Endothelial cell of umbilical vein (primary cell): ENCODE data around the gene BRS3. TPM values are rescaled to one million over a fixed set of nuclear protein-coding genes. Genes with fewer than 3 reads are reported as not detected.

ENCODE experiments used
- BruUV-seq: library from RNA; stranded (reverse); fragments of 400-500 nt; replicated peaks from 2 replicates; lab custom pipeline; 2021; lab: Mats Ljungman, UMichigan
- CTCF ChIA-PET: fragments of 300-600, 350-600 bp; sonication (Branson Sonifier 250); formaldehyde crosslinking; loops from one replicate; lab custom pipeline; 2021; ENCODE audit warnings: antibody characterized with exemption, inconsistent platforms; lab: Charles Lee
- POLR2A ChIA-PET: fragments of 300-600, 350-600 bp; sonication (Branson Sonifier 250); formaldehyde crosslinking; loops from one replicate; lab custom pipeline; 2021; ENCODE audit warnings: antibody characterized with exemption, inconsistent platforms; lab: Charles Lee
- DNase-seq: peaks from one replicate; pipeline ENCODE4 v3.0.0-alpha.2; 2011; ENCODE audit warnings: low read depth, low spot score
- FAIRE-seq: peaks from 2 replicates; lab custom pipeline; 2011; peaks lifted over from hg19 to GRCh38; lab: Jason Lieb, UNC
- H2AFZ ChIP-seq: 2 replicates; pipeline ENCODE4 v1.6.0; 2012; ENCODE audit warnings: low read depth, low read length, control low read depth, inconsistent platforms
- H3K27ac ChIP-seq: 2 replicates; pipeline ENCODE4 v1.5.1; 2011; ENCODE audit warnings: low read depth, mild to moderate bottlenecking, control low read depth, low read length, moderate library complexity; ENCODE audit not compliant: insufficient read depth
- H3K27me3 ChIP-seq, 2 experiments: 2 replicates each; pipeline versions ENCODE4 v1.6.0 to v1.6.1; 2011; ENCODE audit warnings: low read length in 2 of 2, mixed read lengths in 1 of 2; ENCODE audit not compliant: control insufficient read depth in 2 of 2, insufficient read depth in 2 of 2
- H3K36me3 ChIP-seq, 2 experiments: 2 replicates in 1 of 2; 3 replicates in 1 of 2; pipeline ENCODE4 v1.5.1; 2011; ENCODE audit warnings: low read length in 2 of 2, mild to moderate bottlenecking in 1 of 2, moderate library complexity in 1 of 2; ENCODE audit not compliant: control insufficient read depth in 2 of 2, insufficient read depth in 2 of 2; ENCODE audit errors: extremely low read depth in 1 of 2
- H3K4me1 ChIP-seq: 3 replicates; pipeline ENCODE4 v1.5.1; 2011; ENCODE audit warnings: mild to moderate bottlenecking, low read length; ENCODE audit not compliant: control insufficient read depth, insufficient read depth; ENCODE audit errors: extremely low read depth
- H3K4me2 ChIP-seq: 2 replicates; pipeline ENCODE4 v1.6.1; 2011; ENCODE audit warnings: low read length, control low read depth, mixed read lengths; ENCODE audit not compliant: insufficient read depth
- H3K4me3 ChIP-seq, 3 experiments: fragments of 200-600 bp in 1 of 3; sonication (generic), shearing (Covaris generic) in 1 of 3; replicated peaks in 1 of 3; 2 replicates each; pipeline ENCODE4 v1.5.1; 2011 to 2016; ENCODE audit warnings: control low read depth in 3 of 3, low read length in 3 of 3, mild to moderate bottlenecking in 2 of 3, inconsistent platforms in 1 of 3, low read depth in 1 of 3, moderate library complexity in 1 of 3; ENCODE audit not compliant: insufficient read depth in 1 of 3
- H3K79me2 ChIP-seq: 2 replicates; pipeline ENCODE4 v1.6.0; 2012; ENCODE audit warnings: low read length, inconsistent platforms; ENCODE audit not compliant: control insufficient read depth, insufficient read depth
- H3K9ac ChIP-seq: replicated peaks from 2 replicates; pipeline ENCODE3; 2011; ENCODE audit warnings: low read length, control low read depth; ENCODE audit not compliant: insufficient read depth; ENCODE audit errors: extremely low read depth
- H3K9me1 ChIP-seq: replicated peaks from 3 replicates; pipeline ENCODE4 v1.6.0; 2011; ENCODE audit warnings: mild to moderate bottlenecking, low read length; ENCODE audit not compliant: control insufficient read depth, insufficient read depth; ENCODE audit errors: extremely low read depth
- H3K9me3 ChIP-seq: replicated peaks from 2 replicates; pipeline ENCODE4 v1.5.1; 2012; ENCODE audit warnings: low read length, inconsistent platforms; ENCODE audit not compliant: control insufficient read depth, insufficient read depth
- H4K20me1 ChIP-seq: replicated peaks from 2 replicates; pipeline ENCODE3; 2011; ENCODE audit warnings: mild to moderate bottlenecking, low read length; ENCODE audit not compliant: control insufficient read depth, insufficient read depth; ENCODE audit errors: extremely low read depth
- EZH2 ChIP-seq: IDR thresholded peaks from 2 replicates; pipeline ENCODE4 v1.6.1; 2012; ENCODE audit warnings: borderline replicate concordance, low read depth, mild to moderate bottlenecking, moderate library complexity, low read length, inconsistent platforms; ENCODE audit not compliant: severe bottlenecking
- FOS ChIP-seq: IDR thresholded peaks from 2 replicates; pipeline ENCODE4 v1.6.1; 2011; ENCODE audit warnings: mild to moderate bottlenecking, low read length, moderate library complexity, borderline replicate concordance; ENCODE audit not compliant: insufficient read depth
- JUN ChIP-seq: IDR thresholded peaks from 2 replicates; pipeline ENCODE4 v1.6.1; 2011; ENCODE audit warnings: borderline replicate concordance, low read depth; ENCODE audit not compliant: insufficient read length, insufficient read depth
- MAX ChIP-seq: IDR thresholded peaks from 2 replicates; pipeline ENCODE4 v1.6.1; 2011; ENCODE audit not compliant: insufficient read depth, insufficient read length
- POLR2A ChIP-seq: IDR thresholded peaks from 2 replicates; pipeline ENCODE4 v1.6.1; 2012; ENCODE audit warnings: low read depth, mild to moderate bottlenecking, control low read depth, low read length
- dilution Hi-C: fragments of 300-500 bp; cut with MboI; formaldehyde crosslinking; loops from one replicate; pipeline ENCODE4 v1.15.0; 2019; ENCODE audit warnings: low sequenced_read_pairs; ENCODE audit not compliant: extremely low pct_ligation_motif_present
- intact Hi-C: fragments of 100-400 bp; cut with micrococcal nuclease; formaldehyde crosslinking; loops from one replicate; pipeline ENCODE4 v1.10.0; 2022
- polyA plus RNA-seq, 4 experiments: library from polyadenylated mRNA; depleted of rRNA in 3 of 4; stranded (reverse) in 3 of 4; unstranded in 1 of 4; fragments of >200 nt; gene quantifications; 2 replicates each; pipeline versions ENCODE4 v1.2.1 to v1.2.3, GENCODE V29; 2011 to 2012; ENCODE audit warnings: missing spikeins in 1 of 4
- total RNA-seq: library from RNA; stranded (reverse); gene quantifications from 2 replicates; pipeline ENCODE4 v1.2.3, GENCODE V29; 2021
- TF ChIP-seq, protein P1 (sequence below), 2 donors: IDR thresholded peaks; 1 replicate in 1 of 2; 2 replicates in 1 of 2; pipeline ENCODE4 v1.5.1; 2011; ENCODE audit warnings: low read length in 2 of 2, mild to moderate bottlenecking in 2 of 2, moderate library complexity in 2 of 2, control low read depth in 1 of 2, inconsistent platforms in 1 of 2, low read depth in 1 of 2; ENCODE audit not compliant: insufficient read depth in 1 of 2; ENCODE audit errors: extremely low read depth in 1 of 2

Gene BRS3
- total and polyA plus RNA-seq, 2 donors (not counting 3 experiments of a cell fraction or from before 2014, with no cell fraction given), result not detected

DNA sequence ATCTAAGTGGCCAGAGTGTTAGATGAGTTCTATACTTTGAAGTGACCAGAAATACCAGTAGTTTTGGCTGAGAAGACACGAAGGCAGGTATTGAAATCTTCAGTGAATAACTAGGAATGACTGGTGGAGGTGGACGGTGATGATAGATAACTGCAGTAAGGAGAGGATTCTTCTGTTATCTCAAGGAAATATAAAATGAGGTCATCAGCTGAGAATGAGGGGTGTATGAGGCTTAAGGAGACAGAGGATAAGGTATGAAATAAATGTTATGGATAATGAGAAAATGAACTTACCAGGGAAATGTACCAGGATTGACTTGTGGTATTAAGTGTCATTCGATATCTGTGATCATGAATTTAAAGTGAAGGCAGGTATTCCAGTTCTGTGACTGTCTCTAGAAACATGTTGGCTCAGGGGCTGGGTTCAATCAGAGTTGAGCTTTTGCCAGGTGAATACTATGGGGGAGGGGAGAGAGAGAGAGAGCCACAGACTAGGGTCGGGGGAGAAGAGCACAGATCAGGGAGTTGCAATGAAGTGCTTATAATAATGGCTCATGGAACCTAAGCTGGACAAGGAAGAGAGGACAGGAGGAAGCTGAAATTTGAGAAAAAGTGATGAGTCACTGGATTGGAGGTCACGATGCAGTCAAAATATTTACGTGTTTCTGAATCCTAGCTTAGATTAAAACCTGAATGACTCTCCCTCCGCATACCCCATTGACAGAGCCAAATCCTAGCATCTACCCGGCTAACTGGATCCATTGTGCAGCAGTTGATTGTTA lies 37.5 kb upstream of the BRS3 start:
- DNase-seq (no peak), FAIRE-seq (peak; percentile 31)
- TF ChIP-seq, protein P1, sequence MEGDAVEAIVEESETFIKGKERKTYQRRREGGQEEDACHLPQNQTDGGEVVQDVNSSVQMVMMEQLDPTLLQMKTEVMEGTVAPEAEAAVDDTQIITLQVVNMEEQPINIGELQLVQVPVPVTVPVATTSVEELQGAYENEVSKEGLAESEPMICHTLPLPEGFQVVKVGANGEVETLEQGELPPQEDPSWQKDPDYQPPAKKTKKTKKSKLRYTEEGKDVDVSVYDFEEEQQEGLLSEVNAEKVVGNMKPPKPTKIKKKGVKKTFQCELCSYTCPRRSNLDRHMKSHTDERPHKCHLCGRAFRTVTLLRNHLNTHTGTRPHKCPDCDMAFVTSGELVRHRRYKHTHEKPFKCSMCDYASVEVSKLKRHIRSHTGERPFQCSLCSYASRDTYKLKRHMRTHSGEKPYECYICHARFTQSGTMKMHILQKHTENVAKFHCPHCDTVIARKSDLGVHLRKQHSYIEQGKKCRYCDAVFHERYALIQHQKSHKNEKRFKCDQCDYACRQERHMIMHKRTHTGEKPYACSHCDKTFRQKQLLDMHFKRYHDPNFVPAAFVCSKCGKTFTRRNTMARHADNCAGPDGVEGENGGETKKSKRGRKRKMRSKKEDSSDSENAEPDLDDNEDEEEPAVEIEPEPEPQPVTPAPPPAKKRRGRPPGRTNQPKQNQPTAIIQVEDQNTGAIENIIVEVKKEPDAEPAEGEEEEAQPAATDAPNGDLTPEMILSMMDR (IDR thresholded peaks at IDR 0.05; ENCODE audit: extremely low read depth in 1 of 2, insufficient read depth in 1 of 2, low read depth in 1 of 2, low read length in 2 of 2), result no peak
- TF ChIP-seq MAX (no peak), EZH2 (no peak), POLR2A (no peak), FOS (no peak), JUN (no peak)
- Histone ChIP-seq H3K36me3 (no peaks in the 10 kb centered on the region), H3K4me3 (no peak overlapping the region), H3K27ac (no peak overlapping the region), H3K4me1 (no peaks in the 10 kb centered on the region), H3K4me2 (no peak overlapping the region), H3K9me1 (no peaks in the 10 kb centered on the region), H3K9ac (no peak overlapping the region), H3K9me3 (no peaks in the 10 kb centered on the region), H3K79me2 (no peaks in the 10 kb centered on the region), H3K27me3 (no peaks in the 10 kb centered on the region), H2AFZ (no peak overlapping the region), H4K20me1 (no peaks in the 10 kb centered on the region)
- ChIA-PET CTCF (no interaction called here), POLR2A (no interaction called here)
- dilution Hi-C loops, result no loop called here
- BruUV-seq, result no TSS peak
- intact Hi-C loops, result no loop called here
